Measurements from ENCODE around the gene MPDU1. TPM values are rescaled to one million over a fixed set of nuclear protein-coding genes. Genes with fewer than 3 reads are reported as not detected.
"Not testable (repeated sequence)": the region's sequence is repeated elsewhere in the genome, so short reads cannot be mapped to it uniquely, and the experiment has no call there.

The MPDU1 gene
- total RNA-seq, 1 donor from 2014 or later, result 157 TPM

- no peaks in the 10 kb centered on the region for H3K27me3 ChIP-seq
- no peak for DNase-seq (ENCODE audit: low spot score in 2 of 2)
- no peaks in the 10 kb centered on the region for H3K9me3 ChIP-seq
- no peaks in the 10 kb centered on the region for H3K36me3 ChIP-seq
- no peak for TF ChIP-seq CTCF (IDR thresholded peaks at IDR 0.05)
- H3K4me1 ChIP-seq, result no peaks in the 10 kb centered on the region
- no peak overlapping the region for H3K4me3 ChIP-seq
- intact Hi-C loops (cut with DNase I), result no loop called here
- no peak overlapping the region for H3K27ac ChIP-seq
Measured at GRCh38 chr17:7620835-7621234, 37.2 kb downstream of the MPDU1 start.

- intact Hi-C loops (cut with DNase I), result no loop called here
- no peak for TF ChIP-seq CTCF (IDR thresholded peaks at IDR 0.05)
- no peak overlapping the region for H3K4me3 ChIP-seq
Measured at GRCh38 chr17:7623661-7624060, 40.0 kb downstream of the MPDU1 start.

GRCh38 chr17:7625749-7626148 lies 42.1 kb downstream of the MPDU1 start:
- not testable (repeated sequence) for H3K9me3 ChIP-seq; H3K4me3 ChIP-seq; H3K36me3 ChIP-seq; H3K27me3 ChIP-seq; H3K4me1 ChIP-seq; H3K27ac ChIP-seq; DNase-seq (ENCODE audit: low spot score in 2 of 2)
- intact Hi-C loops (cut with DNase I), result loop anchor here (2.0 kb wide), 1 partner anchor 63 kb away; the partner anchor contains the start of gene WRAP53

More at GRCh38 chr17:7623661-7624060, 40.0 kb downstream of the MPDU1 start:
- DNase-seq (ENCODE audit: low spot score in 2 of 2), result no peak
- Histone ChIP-seq H3K36me3 (no peaks in the 10 kb centered on the region), H3K27ac (no peak overlapping the region), H3K4me1 (peaks cover 0 to 4% of the 10 kb centered on the region in 2 donors), H3K9me3 (no peaks in the 10 kb centered on the region), H3K27me3 (no peaks in the 10 kb centered on the region)

GRCh38 chr17:7626307-7626706 lies 42.7 kb downstream of the MPDU1 start:
- H3K4me1 ChIP-seq, result peaks cover 0 to 4% of the 10 kb centered on the region in 2 donors
- no peaks in the 10 kb centered on the region for H3K9me3 ChIP-seq
- no peak for DNase-seq (ENCODE audit: low spot score in 2 of 2)
- no peak overlapping the region for H3K27ac ChIP-seq
- H3K27me3 ChIP-seq, result no peaks in the 10 kb centered on the region
- no peaks in the 10 kb centered on the region for H3K36me3 ChIP-seq
- H3K4me3 ChIP-seq, result no peak overlapping the region
- intact Hi-C loops (cut with DNase I), result loop anchor here (2.0 kb wide), 1 partner anchor 62 kb away; the partner anchor contains the start of gene WRAP53
- no peak for TF ChIP-seq CTCF (IDR thresholded peaks at IDR 0.05)

GRCh38 chr17:7626956-7627249 lies 43.3 kb downstream of the MPDU1 start:
- Histone ChIP-seq H3K4me1 (peaks cover 0 to 4% of the 10 kb centered on the region in 2 donors), H3K36me3 (no peaks in the 10 kb centered on the region), H3K4me3 (peak overlapping the region; percentile 70 to 76), H3K27me3 (no peaks in the 10 kb centered on the region), H3K27ac (peak overlapping the region; percentile 82 to 83), H3K9me3 (no peaks in the 10 kb centered on the region)
- intact Hi-C loops (cut with DNase I), result loop anchor here (1.0 to 2.0 kb wide), 2 partner anchors 12 to 62 kb away; partner anchors contain the start of gene WRAP53
- no peak for TF ChIP-seq CTCF (IDR thresholded peaks at IDR 0.05)
- no peak for DNase-seq (ENCODE audit: low spot score in 2 of 2)

GRCh38 chr17:7627250-7628121 lies 43.8 kb downstream of the MPDU1 start, which contains the start of gene SAT2:
Gene SAT2, minus strand, starts transcription at chr17:7627821. Its CDS starts 186 bp downstream, at chr17:7627635.
- Histone ChIP-seq H3K9me3 (no peaks in the 10 kb centered on the region), H3K4me1 (peaks cover 0 to 4% of the 10 kb centered on the region in 2 donors), H3K27ac (peak within 1 kb of the TSS; percentile 82 to 83), H3K4me3 (peak within 1 kb of the TSS; percentile 70 to 76), H3K36me3 (no peaks in the 10 kb centered on the region), H3K27me3 (no peaks in the 10 kb centered on the region)
- peak; percentile 80 to 96 for DNase-seq (ENCODE audit: low spot score in 2 of 2)
- no peak for TF ChIP-seq CTCF (IDR thresholded peaks at IDR 0.05)
- intact Hi-C loops (cut with DNase I), result loop anchor here (1.0 to 2.0 kb wide), 2 partner anchors 12 to 61 kb away; partner anchors contain the start of gene WRAP53
